HEK293 (cell line): Measurements from ENCODE around the gene FBXL15.

Source experiments
- BCL11A ChIP-seq: fragments of 450-650 bp; formaldehyde crosslinking; IDR thresholded peaks from 2 replicates; pipeline ENCODE4 v1.5.1; 2016; ENCODE audit warnings: low read depth, missing biosample characterization, missing genetic modification characterization
- BCL6B ChIP-seq: fragments of 450-650 bp; formaldehyde crosslinking; IDR thresholded peaks from 2 replicates; pipeline ENCODE4 v1.5.1; 2017; ENCODE audit warnings: missing biosample characterization, missing genetic modification characterization
- HIC1 ChIP-seq: fragments of 450-650 bp; formaldehyde crosslinking; IDR thresholded peaks from 2 replicates; pipeline ENCODE4 v1.5.1; 2016; ENCODE audit warnings: missing biosample characterization, missing genetic modification characterization
- HOXD13 ChIP-seq: sonication (generic); formaldehyde crosslinking; IDR thresholded peaks from 2 replicates; pipeline ENCODE4 v1.8.0; 2022; ENCODE audit warnings: missing genetic modification reagents, borderline replicate concordance
- MZF1 ChIP-seq: fragments of 450-650 bp; formaldehyde crosslinking; IDR thresholded peaks from 2 replicates; pipeline ENCODE4 v1.5.1; 2017; ENCODE audit warnings: missing biosample characterization, missing genetic modification characterization, borderline replicate concordance
- PRDM1 ChIP-seq: fragments of 450-650 bp; formaldehyde crosslinking; IDR thresholded peaks from 2 replicates; pipeline ENCODE4; 2016; ENCODE audit warnings: missing biosample characterization, missing genetic modification characterization
- PRDM2 ChIP-seq: fragments of 450-650 bp; formaldehyde crosslinking; IDR thresholded peaks from 2 replicates; pipeline ENCODE4 v1.5.1; 2016; ENCODE audit warnings: missing biosample characterization, missing genetic modification characterization, borderline replicate concordance
- PRDM6 ChIP-seq: fragments of 450-650 bp; formaldehyde crosslinking; IDR thresholded peaks from 2 replicates; pipeline ENCODE4 v1.5.1; 2017; ENCODE audit warnings: missing biosample characterization, missing genetic modification characterization
- SP3 ChIP-seq: fragments of 450-650 bp; formaldehyde crosslinking; IDR thresholded peaks from 2 replicates; pipeline ENCODE4 v1.5.1; 2016; ENCODE audit warnings: missing biosample characterization, missing genetic modification characterization
- YY1 ChIP-seq: fragments of 450-650 bp; formaldehyde crosslinking; IDR thresholded peaks from 2 replicates; pipeline ENCODE4 v1.5.1; 2018; ENCODE audit warnings: missing biosample characterization, missing genetic modification characterization
- ZNF133 ChIP-seq: fragments of 450-650 bp; formaldehyde crosslinking; IDR thresholded peaks from 2 replicates; pipeline ENCODE4 v1.5.1; 2016; ENCODE audit warnings: missing biosample characterization, missing genetic modification characterization
- ZNF169 ChIP-seq: fragments of 450-650 bp; formaldehyde crosslinking; IDR thresholded peaks from 2 replicates; pipeline ENCODE4 v1.5.1; 2016; ENCODE audit warnings: missing biosample characterization, missing genetic modification characterization
- ZNF175 ChIP-seq: fragments of 450-650 bp; formaldehyde crosslinking; IDR thresholded peaks from 2 replicates; pipeline ENCODE4 v1.5.1; 2016; ENCODE audit warnings: missing biosample characterization, missing genetic modification characterization
- ZNF19 ChIP-seq: fragments of 450-650 bp; formaldehyde crosslinking; IDR thresholded peaks from 2 replicates; pipeline ENCODE4; 2016; ENCODE audit warnings: missing biosample characterization, missing genetic modification characterization, low read depth
- ZNF24 ChIP-seq: fragments of 450-650 bp; formaldehyde crosslinking; IDR thresholded peaks from 2 replicates; pipeline ENCODE4 v1.5.1; 2016; ENCODE audit warnings: missing biosample characterization, missing genetic modification characterization
- ZNF398 ChIP-seq: fragments of 450-650 bp; formaldehyde crosslinking; IDR thresholded peaks from 2 replicates; pipeline ENCODE4 v1.5.1; 2017; ENCODE audit warnings: missing biosample characterization, missing genetic modification characterization
- ZNF426 ChIP-seq: fragments of 450-650 bp; formaldehyde crosslinking; IDR thresholded peaks from 2 replicates; pipeline ENCODE4 v1.5.1; 2017; ENCODE audit warnings: missing biosample characterization, missing genetic modification characterization, mild to moderate bottlenecking, inconsistent platforms, moderate library complexity
- ZNF544 ChIP-seq: fragments of 450-650 bp; formaldehyde crosslinking; IDR thresholded peaks from 2 replicates; pipeline ENCODE4 v1.5.0; 2017; ENCODE audit warnings: missing biosample characterization, missing genetic modification characterization
- ZNF548 ChIP-seq: fragments of 450-650 bp; formaldehyde crosslinking; IDR thresholded peaks from 2 replicates; pipeline ENCODE4 v1.5.1; 2016; ENCODE audit warnings: missing biosample characterization, missing genetic modification characterization
- ZNF549 ChIP-seq: fragments of 450-650 bp; IDR thresholded peaks from 2 replicates; pipeline ENCODE4 v1.5.1; 2018; ENCODE audit warnings: missing biosample characterization, missing genetic modification characterization, mild to moderate bottlenecking, inconsistent platforms, moderate library complexity
- ZNF596 ChIP-seq: fragments of 450-650 bp; IDR thresholded peaks from 2 replicates; pipeline ENCODE4 v1.5.0; 2018; ENCODE audit warnings: missing biosample characterization, mild to moderate bottlenecking, missing genetic modification characterization, moderate library complexity
- ZNF623 ChIP-seq: fragments of 450-650 bp; formaldehyde crosslinking; IDR thresholded peaks from 2 replicates; pipeline ENCODE4 v1.5.1; 2016; ENCODE audit warnings: missing biosample characterization, missing genetic modification characterization
- ZNF626 ChIP-seq: fragments of 450-650 bp; sonication (Bioruptor Pico); formaldehyde crosslinking; IDR thresholded peaks from 2 replicates; pipeline ENCODE4 v1.5.1; 2018; ENCODE audit warnings: missing biosample characterization, missing genetic modification characterization, inconsistent platforms
- ZNF658 ChIP-seq: fragments of 450-650 bp; formaldehyde crosslinking; IDR thresholded peaks from 2 replicates; pipeline ENCODE4; 2016; ENCODE audit warnings: missing biosample characterization, missing genetic modification characterization
- ZNF76 ChIP-seq: fragments of 450-650 bp; formaldehyde crosslinking; IDR thresholded peaks from 2 replicates; pipeline ENCODE4; 2016; ENCODE audit warnings: low read depth, missing biosample characterization, missing genetic modification characterization, borderline replicate concordance
- ZNF837 ChIP-seq: fragments of 450-650 bp; formaldehyde crosslinking; IDR thresholded peaks from 2 replicates; pipeline ENCODE4 v1.5.1; 2016; ENCODE audit warnings: missing biosample characterization, missing genetic modification characterization
- ZNF843 ChIP-seq: fragments of 450-650 bp; formaldehyde crosslinking; IDR thresholded peaks from 2 replicates; pipeline ENCODE4 v1.5.1; 2016; ENCODE audit warnings: missing biosample characterization, missing genetic modification characterization

Gene FBXL15

GRCh38 chr10:102452672-102453340, 32.2 kb downstream of the FBXL15 start (continued):
- TF ChIP-seq ZNF175 (tag by site-specific recombination) (no peak), SP3 (tag by site-specific recombination) (peak; percentile 24; the same call in 1 of the 2 replicates), HOXD13 (CRISPR knock-in tag) (no peak), BCL11A (tag by site-specific recombination) (peak; percentile 71), ZNF426 (tag by site-specific recombination) (no peak), ZNF548 (tag by site-specific recombination) (no peak), BCL6B (tag by site-specific recombination) (no peak), MZF1 (tag by site-specific recombination) (no peak), PRDM1 (peak; percentile 75), ZNF626 (no peak), PRDM2 (no peak), HIC1 (peak; percentile 90), ZNF169 (tag by site-specific recombination) (no peak), ZNF133 (tag by site-specific recombination) (peak; percentile 36; the same call in 1 of the 2 replicates), ZNF843 (no peak), ZNF19 (no peak), ZNF549 (tag by site-specific recombination) (no peak), ZNF658 (no peak), ZNF76 (0 out of 2 replicates have a peak, but pooled peaks have one; percentile 14), ZNF837 (tag by site-specific recombination) (no peak), PRDM6 (tag by site-specific recombination) (no peak), ZNF398 (peak; percentile 93), ZNF544 (tag by site-specific recombination) (no peak), ZNF24 (tag by site-specific recombination) (peak; percentile 72), ZNF623 (tag by site-specific recombination) (0 out of 2 replicates have a peak, but pooled peaks have one; percentile 19), YY1 (no peak), ZNF596 (tag by site-specific recombination) (no peak)
